GM13976 (cell line): ENCODE data around the gene ANGPTL3.
"Not testable (repeated sequence)": the region's sequence is repeated elsewhere in the genome, so short reads cannot be mapped to it uniquely, and the experiment has no call there.

Experiments
- DNase-seq: peaks from one replicate; pipeline ENCODE4 v3.0.0; 2012; ENCODE audit warnings: low spot score
- in situ Hi-C: fragments of 300-500 bp; cut with MboI; formaldehyde crosslinking; loops from one replicate; pipeline ENCODE4 v1.12.0; 2022; ENCODE audit warnings: low sequenced_read_pairs, mixed read lengths, inconsistent platforms; ENCODE audit not compliant: unreplicated experiment
- TF ChIP-seq, protein P1 (sequence below): IDR thresholded peaks from 2 replicates; pipeline ENCODE4 v1.5.1; 2012; ENCODE audit warnings: borderline replicate concordance, mild to moderate bottlenecking; ENCODE audit not compliant: insufficient read depth; ENCODE audit errors: extremely low read depth, missing control alignments, control extremely low read depth

ANGPTL3 gene, protein sequence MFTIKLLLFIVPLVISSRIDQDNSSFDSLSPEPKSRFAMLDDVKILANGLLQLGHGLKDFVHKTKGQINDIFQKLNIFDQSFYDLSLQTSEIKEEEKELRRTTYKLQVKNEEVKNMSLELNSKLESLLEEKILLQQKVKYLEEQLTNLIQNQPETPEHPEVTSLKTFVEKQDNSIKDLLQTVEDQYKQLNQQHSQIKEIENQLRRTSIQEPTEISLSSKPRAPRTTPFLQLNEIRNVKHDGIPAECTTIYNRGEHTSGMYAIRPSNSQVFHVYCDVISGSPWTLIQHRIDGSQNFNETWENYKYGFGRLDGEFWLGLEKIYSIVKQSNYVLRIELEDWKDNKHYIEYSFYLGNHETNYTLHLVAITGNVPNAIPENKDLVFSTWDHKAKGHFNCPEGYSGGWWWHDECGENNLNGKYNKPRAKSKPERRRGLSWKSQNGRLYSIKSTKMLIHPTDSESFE

DNA sequence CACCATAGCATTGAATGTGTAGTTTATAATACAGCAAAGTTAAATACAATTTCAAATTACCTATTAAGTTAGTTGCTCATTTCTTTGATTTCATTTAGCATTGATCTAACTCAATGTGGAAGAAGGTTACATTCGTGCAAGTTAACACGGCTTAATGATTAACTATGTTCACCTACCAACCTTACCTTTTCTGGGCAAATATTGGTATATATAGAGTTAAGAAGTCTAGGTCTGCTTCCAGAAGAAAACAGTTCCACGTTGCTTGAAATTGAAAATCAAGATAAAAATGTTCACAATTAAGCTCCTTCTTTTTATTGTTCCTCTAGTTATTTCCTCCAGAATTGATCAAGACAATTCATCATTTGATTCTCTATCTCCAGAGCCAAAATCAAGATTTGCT, at the start of gene ANGPTL3:
Gene ANGPTL3, plus strand, starts transcription at position 240 of the 400 bp plus-strand sequence. Its CDS starts 47 bp downstream, at position 287.
- TF ChIP-seq, protein P1, sequence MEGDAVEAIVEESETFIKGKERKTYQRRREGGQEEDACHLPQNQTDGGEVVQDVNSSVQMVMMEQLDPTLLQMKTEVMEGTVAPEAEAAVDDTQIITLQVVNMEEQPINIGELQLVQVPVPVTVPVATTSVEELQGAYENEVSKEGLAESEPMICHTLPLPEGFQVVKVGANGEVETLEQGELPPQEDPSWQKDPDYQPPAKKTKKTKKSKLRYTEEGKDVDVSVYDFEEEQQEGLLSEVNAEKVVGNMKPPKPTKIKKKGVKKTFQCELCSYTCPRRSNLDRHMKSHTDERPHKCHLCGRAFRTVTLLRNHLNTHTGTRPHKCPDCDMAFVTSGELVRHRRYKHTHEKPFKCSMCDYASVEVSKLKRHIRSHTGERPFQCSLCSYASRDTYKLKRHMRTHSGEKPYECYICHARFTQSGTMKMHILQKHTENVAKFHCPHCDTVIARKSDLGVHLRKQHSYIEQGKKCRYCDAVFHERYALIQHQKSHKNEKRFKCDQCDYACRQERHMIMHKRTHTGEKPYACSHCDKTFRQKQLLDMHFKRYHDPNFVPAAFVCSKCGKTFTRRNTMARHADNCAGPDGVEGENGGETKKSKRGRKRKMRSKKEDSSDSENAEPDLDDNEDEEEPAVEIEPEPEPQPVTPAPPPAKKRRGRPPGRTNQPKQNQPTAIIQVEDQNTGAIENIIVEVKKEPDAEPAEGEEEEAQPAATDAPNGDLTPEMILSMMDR = no peak

DNA sequence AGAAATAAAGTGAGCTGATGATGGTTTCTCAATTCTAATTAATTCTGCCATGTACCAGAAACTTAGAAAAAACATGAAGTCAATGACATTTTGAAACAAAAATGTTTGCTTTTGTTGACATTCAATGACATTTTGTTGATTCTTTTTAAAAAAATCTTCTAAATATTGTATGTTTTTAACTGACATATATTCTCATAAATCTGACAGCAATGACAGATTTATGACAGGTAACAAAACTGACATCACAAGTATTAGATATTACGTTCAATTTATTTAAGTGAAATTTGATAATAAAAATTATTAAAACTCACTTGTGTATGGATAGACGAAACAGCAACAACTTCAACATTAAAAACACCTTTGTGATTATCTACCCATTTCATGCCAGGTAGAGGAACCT, 36.0 kb upstream of the ANGPTL3 start:
- in situ Hi-C loops = no loop called here
- TF ChIP-seq, protein P1 = no peak

More for the DNA sequence above, at the start of gene ANGPTL3:
- no peak for DNase-seq
- in situ Hi-C loops = no loop called here

DNA sequence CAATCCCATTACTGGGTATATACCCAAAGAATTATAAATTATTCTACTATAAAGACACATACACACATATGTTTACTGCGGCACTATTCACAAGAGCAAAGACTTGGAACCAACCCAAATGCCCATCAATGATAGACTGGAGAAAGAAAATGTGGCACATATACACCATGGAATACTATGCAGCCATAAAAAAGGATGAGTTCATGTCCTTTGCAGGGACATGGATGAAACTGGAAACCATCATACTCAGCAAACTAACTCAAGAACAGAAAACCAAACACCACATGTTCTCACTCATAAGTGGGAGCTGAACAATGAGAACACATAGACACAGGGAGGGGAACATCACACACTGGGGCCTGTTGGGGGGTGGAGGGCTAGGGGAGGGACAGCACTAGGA, 30.1 kb upstream of the ANGPTL3 start:
- DNase-seq, in situ Hi-C loops: not testable (repeated sequence)

More for the DNA sequence above, 36.0 kb upstream of the ANGPTL3 start:
- DNase-seq = no peak

DNA sequence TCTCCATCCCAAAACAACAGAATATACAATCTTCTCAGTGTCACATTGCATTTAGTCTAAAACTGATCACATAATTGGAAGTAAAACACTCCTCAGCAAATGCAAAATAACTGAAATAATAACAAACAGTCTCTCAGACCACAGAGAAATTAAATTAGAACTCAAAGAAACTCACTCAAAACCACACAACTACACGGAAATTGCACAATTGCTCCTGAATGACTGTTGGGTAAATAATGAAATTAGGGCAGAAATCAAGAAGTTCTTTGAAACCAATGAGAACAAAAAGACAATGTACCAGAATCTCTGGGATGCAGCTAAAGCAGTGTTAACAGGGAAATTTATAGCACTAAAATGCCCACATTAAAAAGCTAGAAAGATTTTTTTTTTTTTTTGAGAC, 29.4 kb upstream of the ANGPTL3 start:
- in situ Hi-C loops, DNase-seq: not testable (repeated sequence)

DNA sequence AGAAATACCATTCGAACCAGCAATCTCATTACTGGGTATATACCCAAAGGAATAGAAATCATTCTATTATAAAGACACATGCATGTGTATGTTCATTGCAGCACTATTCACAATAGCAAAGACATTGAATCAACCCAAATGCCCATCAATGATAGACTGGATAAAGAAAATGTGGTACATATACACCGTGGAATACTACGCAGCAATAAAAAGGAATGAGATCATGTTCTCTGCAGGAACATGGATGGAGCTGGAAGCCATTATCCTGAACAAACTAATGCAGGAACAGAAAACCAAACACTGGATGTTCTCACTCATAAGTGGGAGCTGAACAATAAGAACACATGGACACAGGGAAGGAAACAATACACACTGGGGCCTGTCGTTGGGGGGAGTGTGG, 25.8 kb upstream of the ANGPTL3 start:
- DNase-seq, in situ Hi-C loops: not testable (repeated sequence)

DNA sequence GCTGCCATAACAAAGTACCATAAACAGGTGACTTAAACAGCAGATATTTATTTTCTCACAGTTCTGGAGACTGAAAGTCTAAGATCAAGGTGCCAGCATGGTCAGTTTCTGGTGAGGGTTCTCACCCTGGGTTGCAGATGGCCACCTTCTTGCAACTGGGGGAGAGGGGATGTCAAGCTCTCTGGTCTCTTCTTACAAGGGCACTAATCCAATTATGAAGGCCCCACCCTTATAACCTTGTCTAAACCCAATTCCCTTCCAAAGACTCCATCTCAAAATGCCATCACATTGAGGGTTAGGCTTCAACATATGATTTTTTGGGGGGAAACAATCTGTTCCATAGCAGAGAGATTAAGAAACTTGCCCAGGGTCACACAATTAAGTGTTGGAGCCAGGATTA, 24.8 kb upstream of the ANGPTL3 start:
- no peak for DNase-seq
- in situ Hi-C loops = no loop called here
- TF ChIP-seq, protein P1 = no peak

DNA sequence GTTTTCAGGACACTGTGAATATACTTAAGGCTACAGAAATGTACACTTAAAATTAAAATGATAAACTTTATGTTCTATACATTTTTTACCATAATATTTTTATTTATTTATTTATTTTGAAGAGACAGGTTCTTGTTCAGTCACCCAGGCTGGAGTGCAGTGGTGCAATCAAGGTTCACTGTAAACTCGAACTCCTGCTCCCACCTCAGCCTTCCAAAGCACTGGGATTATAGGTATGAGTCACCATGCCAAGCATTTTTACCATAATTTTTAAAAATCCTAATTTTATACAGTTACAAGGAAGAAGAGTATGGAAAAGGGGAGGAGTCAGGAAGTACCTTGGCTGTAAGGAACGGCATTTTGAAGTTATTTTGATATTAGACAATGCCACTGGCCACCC, 23.6 kb upstream of the ANGPTL3 start:
- TF ChIP-seq, protein P1 = no peak
- in situ Hi-C loops = no loop called here
- DNase-seq = no peak

DNA sequence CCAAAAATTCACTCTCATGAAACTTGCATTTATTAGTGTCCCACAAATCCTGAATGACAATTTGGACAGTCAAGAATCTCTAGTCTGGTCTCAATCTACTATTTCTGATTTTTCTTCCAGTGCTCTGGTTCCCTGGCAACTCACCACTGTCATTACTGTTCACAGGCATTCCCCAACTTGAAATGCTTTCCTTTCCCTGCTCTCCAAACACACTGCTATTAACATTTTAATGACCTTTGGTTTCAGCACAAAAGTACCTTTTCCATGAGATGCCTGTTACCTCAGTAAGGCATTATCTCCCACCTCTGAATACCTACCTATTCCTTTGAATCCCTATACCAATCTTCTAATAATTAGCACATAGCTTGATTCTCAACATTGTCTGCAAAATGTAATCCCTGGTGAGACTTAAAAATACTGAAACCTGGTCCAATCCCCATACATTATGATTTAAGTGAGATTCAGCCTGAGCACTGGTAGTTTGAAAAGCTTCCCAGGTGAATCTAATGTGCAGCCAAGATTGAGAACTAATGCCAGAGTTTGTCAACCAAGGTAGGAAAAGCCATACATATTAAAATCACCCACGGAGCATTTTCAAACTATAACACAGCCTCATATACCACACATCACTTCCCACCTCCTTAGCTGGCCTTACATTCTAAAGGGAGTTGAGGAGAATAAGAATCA, 11.7 kb upstream of the ANGPTL3 start:
- in situ Hi-C loops = no loop called here
- DNase-seq = no peak
- TF ChIP-seq, protein P1 = no peak
